ENCODE results near the gene MKLN1.

GRCh38 chr7:131305152-131305551, 22.5 kb upstream of the MKLN1 start:
- TF ChIP-seq EP300 (IDR thresholded peaks at IDR 0.05) = no peak
- no peak for TF ChIP-seq CTCF (IDR thresholded peaks at IDR 0.05)
- TF ChIP-seq POLR2AphosphoS5 (IDR thresholded peaks at IDR 0.05) = no peak
- TF ChIP-seq POLR2A (IDR thresholded peaks at IDR 0.05) = no peak
